Body of pancreas (tissue), 4 donors: ENCODE results near the gene NANOS3.

Experiments
- CTCF ChIP-seq, 7 experiments: fragments of 450-650 bp in 4 of 7; fragments of 200-600 bp in 3 of 7; sonication (generic) in 3 of 7; IDR thresholded peaks; one replicate each; pipeline ENCODE4 v1.5.1; 2016 to 2019; ENCODE audit warnings: antibody characterized with exemption in 7 of 7
- POLR2A ChIP-seq, 3 donors: fragments of 450-650 bp; IDR thresholded peaks; one replicate each; pipeline ENCODE4 v1.6.1; 2016; ENCODE audit warnings: antibody characterized with exemption in 3 of 3, mild to moderate bottlenecking in 2 of 3

- TF ChIP-seq CTCF (IDR thresholded peaks at IDR 0.05), result no peak
- no peak for TF ChIP-seq POLR2A (IDR thresholded peaks at IDR 0.05)
These were observed 32.5 kb downstream of the NANOS3 start for GRCh38 chr19:13909430-13909829.
